AG09319 (cell line): ENCODE measurements around the gene RPL34.
A peak's percentile ranks its signal among the peaks of the same experiment; 100 is the strongest.

Experiments used
- DNase-seq: peaks from one replicate; pipeline ENCODE4 v3.0.0-alpha.2; 2010; ENCODE audit warnings: low read depth; ENCODE audit errors: extremely low read depth
- CTCF ChIP-seq: IDR thresholded peaks from 2 replicates; pipeline ENCODE4 v1.5.1; 2011; ENCODE audit warnings: low read depth, mild to moderate bottlenecking, inconsistent platforms, low read length, moderate library complexity

Gene RPL34

DNA sequence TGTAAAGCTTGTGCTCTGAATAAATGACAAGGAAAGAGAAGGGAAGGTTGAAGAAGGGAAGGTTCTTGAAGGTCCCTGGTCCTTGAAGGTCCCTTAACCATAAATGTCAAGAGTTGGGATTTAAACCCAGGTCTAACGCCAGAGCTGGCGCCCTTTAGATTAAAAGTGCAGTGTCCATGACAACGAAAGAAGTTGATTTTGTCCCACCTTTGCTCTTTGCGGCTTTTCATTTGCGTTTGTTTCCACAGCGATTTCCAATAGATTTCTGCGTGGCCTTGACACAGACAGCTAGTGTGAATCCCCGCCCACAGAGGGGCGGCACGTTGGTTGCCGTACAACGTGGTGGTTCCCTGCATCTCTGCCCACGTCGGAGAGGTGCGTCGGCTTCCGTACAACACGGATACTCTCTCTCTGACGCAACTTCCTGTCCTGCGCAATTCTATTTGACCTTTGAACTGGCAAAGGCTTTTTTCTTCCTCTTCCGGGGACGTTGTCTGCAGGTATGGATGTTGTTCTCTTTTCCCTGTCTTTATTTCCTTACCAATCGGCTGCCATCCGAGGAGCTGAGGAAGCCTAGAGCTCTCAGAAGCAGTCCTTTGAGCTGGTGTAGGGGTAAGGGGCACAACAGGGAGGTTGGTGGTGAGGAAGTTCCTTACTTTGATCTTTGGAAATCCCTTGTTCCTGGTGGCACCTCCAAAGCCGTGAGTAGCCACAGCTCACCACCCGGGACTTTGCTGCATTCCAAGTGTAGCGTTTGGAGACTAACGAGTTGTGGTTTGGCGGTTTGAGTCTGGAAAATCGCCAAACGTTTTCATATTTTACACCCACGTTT is at the start of gene RPL34:
Gene RPL34 (plus strand): TSS at position 476 of the 832 bp plus-strand sequence. CDS start 1,384 bp downstream, outside the sequence.
- TF ChIP-seq CTCF = no peak
- peak; percentile 95 for DNase-seq

DNA sequence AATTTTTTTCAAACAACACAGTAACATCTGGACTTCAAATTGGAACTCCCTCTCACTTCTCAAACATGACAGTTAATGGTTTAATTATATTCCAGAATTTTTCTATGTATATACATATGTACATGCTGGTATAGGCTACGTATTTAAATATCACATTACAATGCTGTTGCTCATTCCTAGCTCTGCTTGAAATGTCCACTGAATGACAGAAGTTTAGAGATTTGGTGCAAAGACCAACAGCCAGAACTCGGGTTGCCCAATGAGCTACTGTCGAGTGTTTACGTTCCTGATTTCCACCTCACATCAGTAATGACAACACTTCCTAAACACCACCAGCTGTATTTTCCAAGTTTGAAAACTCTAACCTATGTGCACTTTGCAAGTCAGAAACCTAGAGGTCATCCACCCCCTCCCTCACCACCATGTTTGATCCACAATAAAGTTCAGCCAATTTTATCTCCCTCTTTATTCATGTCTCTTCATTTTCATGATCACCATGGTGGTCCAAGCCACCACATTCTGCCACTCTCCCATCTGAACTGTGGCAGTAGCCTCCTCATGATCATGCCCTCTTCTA is 49.3 kb upstream of the RPL34 start:
- no peak for TF ChIP-seq CTCF
- DNase-seq = no peak

GRCh38 chr4:108574402-108574801 is 46.0 kb upstream of the RPL34 start:
- no peak for DNase-seq
- TF ChIP-seq CTCF = no peak

GRCh38 chr4:108581083-108581482 is 39.3 kb upstream of the RPL34 start:
- no peak for DNase-seq
- TF ChIP-seq CTCF = no peak

DNA sequence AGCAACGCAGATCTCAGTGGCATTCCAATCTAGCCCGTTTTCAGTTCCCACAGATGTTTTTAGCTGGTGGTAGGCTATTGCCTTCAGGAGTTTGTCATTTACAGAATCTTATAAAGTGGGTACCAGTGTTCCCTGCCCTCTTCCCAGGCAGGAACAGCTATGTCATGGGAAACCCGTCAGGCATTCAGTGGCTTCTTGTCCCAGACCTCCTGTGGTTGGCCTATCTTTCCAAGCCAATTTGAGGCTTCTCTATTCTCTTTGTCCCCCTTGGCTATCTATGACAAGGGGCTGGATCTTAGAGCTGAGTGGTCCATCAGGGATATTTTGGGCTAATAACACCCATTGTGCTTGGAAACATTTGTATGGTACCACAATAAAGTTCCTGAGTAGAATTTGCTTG is 33.6 kb upstream of the RPL34 start:
- no peak for TF ChIP-seq CTCF
- DNase-seq = no peak

DNA sequence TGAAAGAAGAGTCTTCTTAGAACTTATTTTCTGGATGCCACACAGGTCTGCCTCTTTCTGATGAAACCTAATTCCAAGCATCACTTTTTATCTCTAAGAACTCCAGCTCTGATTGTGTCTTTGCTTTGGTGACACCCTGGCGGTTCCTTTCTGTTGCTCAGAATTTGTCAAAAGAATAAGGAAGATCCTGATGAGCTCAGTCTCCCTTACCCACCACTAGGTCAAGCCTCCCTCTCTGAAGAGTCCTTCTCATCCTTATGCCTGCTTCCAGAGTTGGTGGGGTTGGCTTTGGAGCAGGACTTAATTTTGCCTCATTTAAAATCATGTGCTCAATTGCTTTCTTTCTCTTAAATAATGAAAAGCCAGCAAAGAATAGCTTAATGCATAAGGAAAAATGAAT is 31.5 kb upstream of the RPL34 start:
- TF ChIP-seq CTCF = no peak
- DNase-seq = no peak

- no peak for TF ChIP-seq CTCF
- DNase-seq = no peak
Observed at GRCh38 chr4:108589961-108590360, 30.4 kb upstream of the RPL34 start.
